Measurements from ENCODE around the gene LRRC4C. TPM values are rescaled to one million over a fixed set of nuclear protein-coding genes. Genes with fewer than 3 reads are reported as not detected.

LRRC4C gene
- total and polyA plus RNA-seq, 10 of the 15 experiments (the other 5 are each of a cell fraction or from before 2014, with no cell fraction given): 1.5 TPM; not detected in 9

GRCh38 chr11:40338062-40338461 is 1121.4 kb downstream of the LRRC4C start:
- H3K27ac ChIP-seq (ENCODE audit: control insufficient read depth, insufficient read depth): no peak overlapping the region
- no peaks in the 10 kb centered on the region for H3K79me2 ChIP-seq (ENCODE audit: control insufficient read depth, insufficient read depth, low read length)
- TF ChIP-seq TCF7 (IDR thresholded peaks at IDR 0.05; ENCODE audit: borderline replicate concordance): no peak
- no peaks in the 10 kb centered on the region for H3K9me3 ChIP-seq (replicated peaks; ENCODE audit: control insufficient read depth, insufficient read depth, low read length)
- intact Hi-C loops (cut with micrococcal nuclease; ENCODE audit: unreplicated experiment) (no loop called here), in situ Hi-C loops (cut with MboI) (no loop called here)
- no peaks in the 10 kb centered on the region for H3K4me1 ChIP-seq (ENCODE audit: control insufficient read depth, insufficient read depth, low read length)
- BruUV-seq (replicated peaks): no TSS peak
- ATAC-seq (no peak), FAIRE-seq (no peak), DNase-seq (ENCODE audit: low read depth, low spot score) (no peak)
- no peaks in the 10 kb centered on the region for H3K27me3 ChIP-seq (replicated peaks in 1 of 2; ENCODE audit: control insufficient read depth in 2 of 2, insufficient read depth in 2 of 2, low read length in 1 of 2)
- 3% methylated on average over 3 of the region's 3 CpGs for WGBS (ENCODE audit: insufficient coverage, insufficient replicate concordance, low lambda C conversion rate, missing lambda C conversion rate)
- H3K4me3 ChIP-seq: no peak overlapping the region
- CTCF ChIA-PET: no interaction called here
- POLR2A ChIA-PET: no interaction called here
- SMC1A ChIA-PET (ENCODE audit: uncharacterized antibody, unreplicated experiment): no interaction called here
- H3K9ac ChIP-seq (ENCODE audit: control insufficient read depth, insufficient read depth, low read length): no peak overlapping the region
- no peak overlapping the region for H2AFZ ChIP-seq (ENCODE audit: control insufficient read depth, low read depth, low read length)
- no peaks in the 10 kb centered on the region for H4K20me1 ChIP-seq (ENCODE audit: control insufficient read depth, insufficient read depth)
- H3K4me2 ChIP-seq (ENCODE audit: control insufficient read depth, insufficient read depth): no peak overlapping the region
- no peaks in the 10 kb centered on the region for H3K36me3 ChIP-seq (ENCODE audit: control insufficient read depth in 2 of 2, insufficient read depth in 2 of 2, low read length in 1 of 2)
- RAD21 ChIA-PET (ENCODE audit: unreplicated experiment): no interaction called here

GRCh38 chr11:40337118-40337517 is 1122.3 kb downstream of the LRRC4C start:
- FAIRE-seq: no peak
- TF ChIP-seq ESRRA (IDR thresholded peaks at IDR 0.05; ENCODE audit: low read length): no peak
- no peak for TF ChIP-seq EZH2 (IDR thresholded peaks at IDR 0.05; ENCODE audit: borderline replicate concordance, control insufficient read depth, low read depth, low read length)
- TF ChIP-seq ATF2 (IDR thresholded peaks at IDR 0.05; ENCODE audit: low read length): no peak
- TF ChIP-seq ZBTB33 (IDR thresholded peaks at IDR 0.05): no peak
- TF ChIP-seq ETV6 (conservative IDR thresholded peaks at IDR 0.05 in 1 of 2, IDR thresholded peaks at IDR 0.05 in 1 of 2; ENCODE audit: borderline replicate concordance in 1 of 2, low read depth in 1 of 2): no peak
- TF ChIP-seq TAF1 (IDR thresholded peaks at IDR 0.05; ENCODE audit: borderline replicate concordance, low read depth, low read length): no peak
- no peak for TF ChIP-seq NFYB (IDR thresholded peaks at IDR 0.05; ENCODE audit: insufficient read depth, low read depth, low read length)
- no peak for TF ChIP-seq TCF7 (IDR thresholded peaks at IDR 0.05; ENCODE audit: borderline replicate concordance)
- TF ChIP-seq PML (IDR thresholded peaks at IDR 0.05; ENCODE audit: low read length): no peak
- in situ Hi-C loops (cut with MboI): no loop called here

More at GRCh38 chr11:40337118-40337517, 1122.3 kb downstream of the LRRC4C start:
- Histone ChIP-seq H3K36me3 (ENCODE audit: control insufficient read depth in 2 of 2, insufficient read depth in 2 of 2, low read length in 1 of 2) (no peaks in the 10 kb centered on the region), H3K4me2 (ENCODE audit: control insufficient read depth, insufficient read depth) (no peak overlapping the region), H3K4me3 (no peak overlapping the region), H3K9me3 (replicated peaks; ENCODE audit: control insufficient read depth, insufficient read depth, low read length) (no peaks in the 10 kb centered on the region), H4K20me1 (ENCODE audit: control insufficient read depth, insufficient read depth) (no peaks in the 10 kb centered on the region), H2AFZ (ENCODE audit: control insufficient read depth, low read depth, low read length) (no peak overlapping the region), H3K27me3 (replicated peaks in 1 of 2; ENCODE audit: control insufficient read depth in 2 of 2, insufficient read depth in 2 of 2, low read length in 1 of 2) (no peaks in the 10 kb centered on the region), H3K9ac (ENCODE audit: control insufficient read depth, insufficient read depth, low read length) (no peak overlapping the region), H3K27ac (ENCODE audit: control insufficient read depth, insufficient read depth) (no peak overlapping the region), H3K4me1 (ENCODE audit: control insufficient read depth, insufficient read depth, low read length) (no peaks in the 10 kb centered on the region), H3K79me2 (ENCODE audit: control insufficient read depth, insufficient read depth, low read length) (no peaks in the 10 kb centered on the region)
- ATAC-seq (no peak), DNase-seq (ENCODE audit: low read depth, low spot score) (no peak)
- BruUV-seq (replicated peaks): no TSS peak
- SMC1A ChIA-PET (ENCODE audit: uncharacterized antibody, unreplicated experiment): no interaction called here
- RAD21 ChIA-PET (ENCODE audit: unreplicated experiment): no interaction called here
- 18% methylated on average over 3 of the region's 3 CpGs for WGBS (ENCODE audit: insufficient coverage, insufficient replicate concordance, low lambda C conversion rate, missing lambda C conversion rate)
- intact Hi-C loops (cut with micrococcal nuclease; ENCODE audit: unreplicated experiment): no loop called here
- POLR2A ChIA-PET: no interaction called here
- CTCF ChIA-PET: no interaction called here
